IgD-negative memory B cell (primary cell): ENCODE measurements around the gene CETP. TPM values are rescaled to one million over a fixed set of nuclear protein-coding genes. Genes with fewer than 3 reads are reported as not detected.

Experiments
- H3K27ac Mint-ChIP-seq, 3 donors: one replicate each; pipeline ENCODE4 v1.8.0; 2020 to 2022; ENCODE audit warnings: mild to moderate bottlenecking in 3 of 3, mixed read lengths in 3 of 3, moderate library complexity in 1 of 3
- H3K27me3 Mint-ChIP-seq: one replicate; pipeline ENCODE4 v1.8.0; 2021; ENCODE audit warnings: mixed read lengths
- H3K36me3 Mint-ChIP-seq: one replicate; pipeline ENCODE4 v1.8.0; 2020; ENCODE audit warnings: mild to moderate bottlenecking, mixed read lengths
- H3K4me1 Mint-ChIP-seq, 3 donors: one replicate each; pipeline ENCODE4 v1.8.0; 2020 to 2022; ENCODE audit warnings: mixed read lengths in 3 of 3, mild to moderate bottlenecking in 1 of 3
- H3K4me3 Mint-ChIP-seq, 4 donors: one replicate each; pipeline ENCODE4 v1.8.0; 2020 to 2022; ENCODE audit warnings: mild to moderate bottlenecking in 4 of 4, mixed read lengths in 4 of 4, moderate library complexity in 3 of 4
- H3K9me3 Mint-ChIP-seq, 3 donors: one replicate each; pipeline ENCODE4 v1.8.0; 2020 to 2021; ENCODE audit warnings: mixed read lengths in 3 of 3, mild to moderate bottlenecking in 1 of 3
- polyA plus RNA-seq: library from polyadenylated mRNA; unstranded; fragments of 300-500 nt; fragmentation: Illumina TruSeq; gene quantifications from one replicate; pipeline ENCODE4 v1.2.3, GENCODE V29; 2021

CETP gene
- polyA plus RNA-seq, 1 donor from 2014 or later: 0.79 TPM

DNA sequence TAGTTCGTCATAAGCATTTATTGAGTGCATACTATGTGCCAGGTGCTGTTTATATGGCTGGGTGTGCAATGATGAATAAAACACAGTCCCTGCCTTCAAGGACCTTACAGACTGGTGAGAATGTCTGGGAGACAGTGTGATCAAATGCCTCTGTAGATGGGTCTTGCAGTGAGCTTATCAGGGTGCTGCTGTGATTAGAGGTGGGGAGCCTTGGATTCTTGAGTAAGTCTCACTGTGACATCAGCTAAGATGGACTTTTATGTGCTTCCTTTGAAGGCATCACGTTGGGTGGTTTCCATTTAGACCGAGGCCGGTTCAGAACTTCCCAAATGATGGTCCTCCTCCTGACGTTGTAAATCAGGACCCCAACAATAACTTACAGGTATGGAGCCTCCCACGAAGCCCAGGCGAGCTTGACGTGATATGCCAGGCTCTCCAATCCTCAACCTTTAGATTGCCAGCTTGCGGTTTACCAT is 19.9 kb upstream of the CETP start:
- Mint-ChIP-seq H3K36me3 (peaks cover 29% of the 10 kb centered on the region), H3K4me1 (peaks cover 61 to 68% (median 68%) of the 10 kb centered on the region in 3 donors), H3K27me3 (peaks cover 4% of the 10 kb centered on the region), H3K27ac (peak overlapping the region; percentile 80 to 98 (median 97)), H3K4me3 (peak overlapping the region in 3 of 4 donors; percentile 76 to 84 (median 77)), H3K9me3 (no peaks in the 10 kb centered on the region)

DNA sequence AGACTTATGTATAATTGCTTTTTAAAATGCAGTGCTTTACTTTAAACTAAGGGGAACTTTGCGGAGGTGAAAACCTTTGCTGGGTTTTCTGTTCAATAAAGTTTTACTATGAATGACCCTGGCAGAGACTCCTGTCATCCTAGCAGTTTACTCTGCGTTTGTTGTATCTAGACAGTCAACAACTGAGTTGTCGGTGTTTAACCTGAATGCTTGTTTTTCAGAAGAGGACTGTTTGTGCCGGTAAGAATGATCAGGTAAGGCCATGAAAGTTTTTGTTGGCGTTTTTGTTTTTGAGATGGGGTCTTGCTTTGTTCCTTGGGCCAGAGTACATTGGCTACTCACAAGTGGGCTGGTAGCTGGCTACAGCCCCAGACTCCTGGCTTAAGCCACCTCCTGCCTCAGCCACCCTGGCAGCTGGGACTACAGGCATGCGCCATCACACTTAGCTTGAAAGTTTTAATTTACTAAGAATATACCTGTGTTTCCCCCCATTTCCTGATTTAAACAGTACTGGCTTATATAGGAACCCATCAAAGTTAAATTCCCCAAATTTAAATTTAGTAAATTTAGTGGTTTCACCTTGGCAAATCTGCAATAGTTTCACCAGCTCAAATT is 17.9 kb upstream of the CETP start:
- Mint-ChIP-seq H3K36me3 (peaks cover 17% of the 10 kb centered on the region), H3K27me3 (peaks cover 2% of the 10 kb centered on the region), H3K27ac (peak overlapping the region; percentile 80 to 98 (median 97)), H3K4me3 (peak overlapping the region in 2 of 4 donors; percentile 39 to 77), H3K4me1 (peaks cover 48 to 58% (median 55%) of the 10 kb centered on the region in 3 donors), H3K9me3 (no peaks in the 10 kb centered on the region)

DNA sequence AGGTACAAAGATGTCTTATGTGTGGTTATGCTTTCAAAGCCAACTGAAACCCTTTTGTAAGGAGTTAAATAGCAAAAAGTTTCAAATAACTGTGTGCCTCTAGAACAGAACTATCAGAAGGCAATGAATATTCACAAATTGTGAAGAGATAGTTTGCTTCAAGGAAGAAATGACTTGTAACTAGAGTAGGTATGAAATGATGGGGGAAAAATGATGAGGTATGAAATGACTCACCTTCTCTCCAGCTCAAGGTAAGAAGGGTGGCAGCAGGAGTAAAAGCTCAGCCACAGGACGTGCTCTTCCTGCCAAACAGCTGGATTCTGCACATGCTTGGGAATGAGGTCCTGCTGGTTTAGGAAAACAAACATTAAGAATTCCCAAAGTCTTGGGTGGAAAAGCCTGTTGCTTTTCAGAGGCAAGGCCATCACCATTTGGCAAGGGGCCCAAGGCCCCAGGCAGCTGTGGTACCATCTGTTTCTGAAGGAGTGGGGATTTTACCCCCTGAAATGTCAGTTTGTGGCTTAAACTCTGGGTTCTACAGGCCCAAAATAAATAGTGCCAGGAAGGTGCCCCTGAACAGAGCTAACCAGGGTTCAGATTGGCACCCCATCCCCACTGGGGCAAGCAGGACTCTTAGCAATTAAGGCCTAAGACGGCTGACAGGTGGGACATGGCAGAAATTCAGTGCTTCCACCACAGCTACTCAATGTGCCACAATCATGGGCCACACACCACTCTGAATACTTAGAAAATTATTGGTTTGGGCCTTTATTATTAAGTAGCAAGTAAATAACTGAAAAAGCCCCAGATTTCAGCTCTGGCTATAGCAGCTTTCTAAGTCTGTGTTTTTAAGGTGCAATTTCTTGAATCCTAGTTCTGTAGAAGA is 16.6 kb upstream of the CETP start:
- H3K27me3 Mint-ChIP-seq: no peaks in the 10 kb centered on the region
- peak overlapping the region; percentile 80 to 97 (median 80) for H3K27ac Mint-ChIP-seq

DNA sequence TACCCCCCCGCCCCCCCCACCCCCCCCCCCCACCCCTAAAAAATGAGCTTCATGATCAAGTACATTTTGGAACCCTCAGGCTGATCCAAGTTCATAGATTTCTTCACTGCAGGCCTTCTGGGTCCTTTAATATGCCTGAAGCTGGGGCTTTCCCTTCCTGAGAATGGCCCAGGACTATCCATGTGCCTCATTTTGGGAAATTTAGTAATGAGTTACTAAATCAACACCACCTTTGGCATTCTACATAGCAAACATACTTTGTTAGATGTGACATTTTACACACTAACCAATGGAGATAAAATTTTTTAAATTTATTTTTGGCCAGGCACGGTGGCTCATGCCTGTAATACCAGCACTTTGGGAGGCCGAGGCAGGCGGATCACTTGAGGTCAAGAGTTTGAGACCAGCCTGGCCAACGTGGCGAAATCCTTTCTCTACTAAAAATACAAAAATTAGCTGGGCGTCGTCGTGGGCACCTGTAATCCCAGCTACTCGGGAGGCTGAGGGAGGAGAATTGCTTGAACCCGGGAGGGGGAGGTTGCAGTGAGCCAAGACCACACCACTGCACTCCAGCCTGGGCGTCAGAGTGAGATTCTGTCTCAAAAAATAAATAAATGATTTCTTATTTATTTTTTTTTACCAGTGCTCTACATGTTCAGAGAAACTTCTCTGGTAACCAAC is 15.8 kb upstream of the CETP start:
- Mint-ChIP-seq H3K9me3 (no peaks in the 10 kb centered on the region), H3K4me1 (peaks cover 37 to 55% (median 51%) of the 10 kb centered on the region in 3 donors), H3K4me3 (peak overlapping the region in 1 of 4 donors; percentile 39), H3K27ac (peak overlapping the region; percentile 54 to 92 (median 80)), H3K36me3 (peaks cover 9% of the 10 kb centered on the region), H3K27me3 (no peaks in the 10 kb centered on the region)

More for the DNA sequence above, 16.6 kb upstream of the CETP start:
- H3K4me3 Mint-ChIP-seq: peak overlapping the region in 2 of 4 donors; percentile 12 to 64
- H3K36me3 Mint-ChIP-seq: peaks cover 9% of the 10 kb centered on the region
- H3K9me3 Mint-ChIP-seq: no peaks in the 10 kb centered on the region
- peaks cover 35 to 55% (median 50%) of the 10 kb centered on the region in 3 donors for H3K4me1 Mint-ChIP-seq

DNA sequence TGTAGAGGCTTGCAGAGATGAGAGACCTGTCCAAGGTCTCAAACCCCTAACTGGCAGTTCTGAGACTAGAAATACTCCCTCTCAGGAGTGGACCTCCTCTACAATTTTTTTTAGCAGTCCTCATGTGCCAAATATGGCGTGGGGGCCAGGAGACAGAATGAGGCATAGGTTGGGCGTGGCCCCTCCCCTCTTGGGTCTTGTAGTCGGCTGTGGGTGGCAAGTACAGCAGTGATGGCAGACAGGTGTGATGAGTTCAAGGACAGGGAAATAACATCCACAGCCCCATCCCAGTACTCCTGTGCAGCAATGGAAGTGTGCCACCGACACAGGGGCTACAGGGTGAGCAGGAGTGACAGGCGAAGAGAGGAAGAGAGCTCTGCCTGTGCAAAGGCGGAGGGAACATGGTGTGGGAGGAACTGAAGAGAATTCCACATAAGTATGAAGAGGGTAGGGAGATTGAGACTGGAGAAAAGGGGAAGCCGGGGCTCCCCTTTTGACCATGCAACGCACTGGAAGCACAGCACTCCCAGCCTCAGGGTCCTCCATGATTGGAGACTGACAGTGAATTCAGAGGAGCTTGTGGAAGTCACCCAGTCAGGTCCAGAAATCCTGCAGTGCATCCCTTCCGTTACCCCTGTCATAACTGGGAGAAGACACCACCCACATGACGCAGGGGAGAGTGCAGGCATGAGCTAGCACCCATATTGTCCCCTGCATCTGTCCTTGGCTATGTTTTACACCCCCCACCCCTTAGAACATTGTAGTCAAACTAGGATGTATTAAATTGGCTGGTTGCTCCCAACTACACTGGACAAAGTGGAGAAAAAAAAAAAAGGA is 14.8 kb upstream of the CETP start:
- peaks cover 37 to 57% (median 51%) of the 10 kb centered on the region in 3 donors for H3K4me1 Mint-ChIP-seq
- no peaks in the 10 kb centered on the region for H3K9me3 Mint-ChIP-seq
- no peaks in the 10 kb centered on the region for H3K27me3 Mint-ChIP-seq
- peaks cover 8% of the 10 kb centered on the region for H3K36me3 Mint-ChIP-seq
- H3K4me3 Mint-ChIP-seq: no peak overlapping the region
- peak overlapping the region; percentile 67 to 92 (median 80) for H3K27ac Mint-ChIP-seq

DNA sequence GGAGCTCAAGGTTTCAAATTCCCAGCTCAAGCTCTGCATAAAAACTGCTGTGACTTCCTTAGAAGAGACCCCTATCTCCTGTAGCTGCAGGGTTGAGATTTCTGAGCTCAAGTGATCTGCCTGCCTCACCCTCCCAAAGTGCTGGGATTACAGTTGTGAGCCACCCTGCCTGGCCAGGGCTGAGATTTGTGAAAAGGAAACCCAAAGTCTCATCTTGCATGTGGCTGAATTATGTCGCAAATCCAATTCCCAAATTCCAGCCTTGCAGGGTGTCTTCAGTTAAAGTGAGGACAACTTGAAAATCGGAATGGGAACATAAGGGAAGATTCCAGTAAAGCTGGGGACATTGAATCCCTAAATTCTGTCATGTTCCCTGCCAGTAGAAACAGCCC is 14.2 kb upstream of the CETP start:
- H3K27me3 Mint-ChIP-seq: no peaks in the 10 kb centered on the region
- peaks cover 4% of the 10 kb centered on the region for H3K36me3 Mint-ChIP-seq
- no peaks in the 10 kb centered on the region for H3K9me3 Mint-ChIP-seq
- H3K27ac Mint-ChIP-seq: peak overlapping the region; percentile 67 to 92 (median 80)
- H3K4me3 Mint-ChIP-seq: no peak overlapping the region
- H3K4me1 Mint-ChIP-seq: peaks cover 31 to 56% (median 45%) of the 10 kb centered on the region in 3 donors

DNA sequence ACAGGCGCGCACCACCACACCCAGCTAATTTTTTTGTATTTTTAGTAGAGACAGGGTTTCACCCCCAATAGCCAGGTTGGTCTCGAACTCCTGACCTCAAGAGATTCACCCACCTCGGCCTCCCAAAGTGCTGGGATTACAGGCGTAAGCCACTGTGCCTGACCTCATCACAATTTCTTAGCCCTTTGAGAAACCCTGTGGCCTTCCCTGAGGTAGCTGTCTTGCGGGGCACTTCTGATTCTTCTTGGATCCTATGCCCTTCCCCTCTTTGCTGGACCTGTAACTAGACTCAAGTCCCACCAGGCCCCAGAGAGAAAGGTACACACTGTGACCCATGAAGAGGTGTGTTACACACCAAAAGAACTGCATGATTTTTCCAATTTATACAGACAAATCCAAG is 13.5 kb upstream of the CETP start:
- H3K4me1 Mint-ChIP-seq: peaks cover 25 to 50% (median 41%) of the 10 kb centered on the region in 3 donors

DNA sequence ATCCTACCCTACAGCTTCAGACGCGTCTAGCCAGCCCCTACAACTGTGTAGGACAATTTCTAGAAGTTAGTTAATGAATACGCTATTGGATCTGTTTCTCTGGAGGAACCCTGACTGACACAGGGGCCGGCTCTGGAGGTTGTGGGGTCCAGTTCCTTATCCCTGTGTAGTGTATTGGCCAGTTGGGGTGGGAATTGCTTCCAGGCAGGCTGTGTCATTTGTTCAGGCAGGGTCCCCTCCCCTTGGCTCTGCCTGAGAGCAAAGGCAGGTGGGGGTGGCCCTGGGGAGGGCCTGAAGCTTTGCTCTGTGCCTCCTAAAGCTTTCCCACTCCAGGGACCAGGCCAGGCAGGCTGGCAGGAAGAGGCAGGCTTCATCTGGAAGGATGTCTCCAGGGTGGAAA is 11.7 kb upstream of the CETP start:
- H3K4me1 Mint-ChIP-seq: peaks cover 21 to 39% (median 28%) of the 10 kb centered on the region in 3 donors

More for the DNA sequence above, 13.5 kb upstream of the CETP start:
- Mint-ChIP-seq H3K27ac (peak overlapping the region in 2 of 3 donors; percentile 22 to 51), H3K9me3 (no peaks in the 10 kb centered on the region), H3K36me3 (peaks cover 2% of the 10 kb centered on the region), H3K4me3 (no peak overlapping the region), H3K27me3 (no peaks in the 10 kb centered on the region)

DNA sequence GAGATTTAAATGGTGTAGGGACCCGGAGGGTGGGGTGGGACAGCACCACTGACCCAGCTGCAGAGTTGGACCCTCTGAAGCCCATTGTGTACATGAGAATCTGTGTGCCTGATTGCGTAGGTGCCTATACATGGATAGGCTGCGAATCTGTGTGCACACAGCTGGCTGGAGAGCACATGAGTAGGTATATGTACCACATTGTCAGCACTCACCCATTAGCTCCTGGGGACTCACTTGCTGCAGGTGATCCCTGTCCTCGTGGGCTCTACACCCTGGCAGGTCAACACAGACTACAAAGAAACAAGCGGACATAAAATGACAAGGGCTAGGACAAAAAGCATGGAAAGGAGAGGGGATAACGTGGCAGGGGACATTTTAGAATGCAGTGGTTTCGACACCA is 11.3 kb upstream of the CETP start:
- Mint-ChIP-seq H3K4me1 (peaks cover 20 to 39% (median 27%) of the 10 kb centered on the region in 3 donors), H3K27ac (peak overlapping the region; percentile 81 to 94 (median 91)), H3K36me3 (no peaks in the 10 kb centered on the region), H3K9me3 (no peaks in the 10 kb centered on the region), H3K4me3 (peak overlapping the region; percentile 46 to 87 (median 74)), H3K27me3 (no peaks in the 10 kb centered on the region)

More for the DNA sequence above, 11.7 kb upstream of the CETP start:
- Mint-ChIP-seq H3K27ac (peak overlapping the region in 2 of 3 donors; percentile 81 to 91), H3K36me3 (no peaks in the 10 kb centered on the region), H3K4me3 (peak overlapping the region in 3 of 4 donors; percentile 14 to 50 (median 18)), H3K9me3 (no peaks in the 10 kb centered on the region), H3K27me3 (no peaks in the 10 kb centered on the region)

DNA sequence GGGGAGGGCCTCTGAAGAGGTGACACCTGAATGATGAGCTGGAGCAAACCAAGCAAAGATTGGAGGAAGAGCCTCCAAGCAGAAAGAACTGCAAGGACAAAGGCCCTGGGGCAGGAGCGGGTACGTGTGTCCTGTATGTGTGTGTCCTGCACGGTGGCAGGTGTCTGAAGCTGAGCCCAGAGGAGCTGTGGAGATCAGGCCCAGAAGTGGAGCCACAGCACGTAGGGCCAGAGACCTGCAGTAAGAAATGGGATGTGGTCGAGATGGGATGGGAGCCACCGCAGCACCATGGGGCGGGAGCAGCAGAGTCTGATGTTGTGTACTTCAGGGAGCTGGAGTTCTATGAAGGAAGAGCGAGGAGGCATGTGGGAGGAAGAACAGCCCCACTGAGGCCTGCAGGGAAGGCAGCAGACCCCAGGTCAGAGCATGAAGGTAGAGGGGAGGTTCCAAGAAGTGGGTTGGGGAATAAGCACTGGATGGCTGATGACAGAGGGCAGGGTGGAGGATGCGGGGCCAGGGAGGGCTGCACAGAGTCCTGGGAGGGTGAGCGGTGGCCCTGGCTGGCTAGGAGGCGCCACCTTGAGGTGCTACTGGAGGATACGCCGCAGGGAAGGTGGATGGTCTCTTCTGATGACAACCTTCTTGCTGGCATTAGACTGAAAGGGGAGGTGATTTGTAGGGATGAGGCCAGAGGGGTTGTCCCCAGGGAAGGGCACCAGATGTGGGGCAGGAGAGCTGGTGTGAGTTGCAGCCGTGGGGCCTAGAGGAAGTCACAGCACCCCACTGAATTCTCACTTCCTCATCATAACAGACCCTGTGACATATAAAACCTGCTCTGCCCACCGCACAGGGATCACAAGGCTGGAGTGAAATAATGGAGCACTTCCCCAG is 10.6 kb upstream of the CETP start:
- H3K27me3 Mint-ChIP-seq: no peaks in the 10 kb centered on the region

DNA sequence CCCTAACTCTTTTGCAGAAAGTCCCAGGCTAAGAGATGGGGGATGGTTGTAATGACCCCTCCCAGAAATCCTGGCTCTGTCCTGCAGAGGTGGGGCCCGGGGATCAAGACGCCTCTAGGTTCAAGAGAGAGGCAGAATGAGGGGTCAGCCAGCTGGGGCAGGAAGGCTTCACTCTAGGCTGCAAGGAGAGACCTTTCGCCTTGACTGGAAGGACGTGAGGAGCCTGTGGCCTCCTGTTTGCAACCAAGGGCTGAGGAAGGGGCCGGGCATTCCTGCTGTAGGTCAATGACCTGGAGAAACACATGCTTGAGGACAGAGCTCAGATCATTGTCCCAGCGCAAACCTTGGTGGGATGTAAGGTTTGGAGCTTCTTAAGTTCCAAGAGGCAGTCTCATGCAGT is 8.7 kb upstream of the CETP start:
- Mint-ChIP-seq H3K27ac (peak overlapping the region in 1 of 3 donors; percentile 91), H3K36me3 (no peaks in the 10 kb centered on the region), H3K9me3 (no peaks in the 10 kb centered on the region), H3K27me3 (no peaks in the 10 kb centered on the region), H3K4me1 (peaks cover 15 to 37% (median 23%) of the 10 kb centered on the region in 3 donors), H3K4me3 (no peak overlapping the region)

More for the DNA sequence above, 10.6 kb upstream of the CETP start:
- no peaks in the 10 kb centered on the region for H3K9me3 Mint-ChIP-seq
- peaks cover 20 to 41% (median 27%) of the 10 kb centered on the region in 3 donors for H3K4me1 Mint-ChIP-seq
- peak overlapping the region; percentile 46 to 87 (median 75) for H3K4me3 Mint-ChIP-seq
- no peaks in the 10 kb centered on the region for H3K36me3 Mint-ChIP-seq
- H3K27ac Mint-ChIP-seq: peak overlapping the region; percentile 81 to 94 (median 91)

DNA sequence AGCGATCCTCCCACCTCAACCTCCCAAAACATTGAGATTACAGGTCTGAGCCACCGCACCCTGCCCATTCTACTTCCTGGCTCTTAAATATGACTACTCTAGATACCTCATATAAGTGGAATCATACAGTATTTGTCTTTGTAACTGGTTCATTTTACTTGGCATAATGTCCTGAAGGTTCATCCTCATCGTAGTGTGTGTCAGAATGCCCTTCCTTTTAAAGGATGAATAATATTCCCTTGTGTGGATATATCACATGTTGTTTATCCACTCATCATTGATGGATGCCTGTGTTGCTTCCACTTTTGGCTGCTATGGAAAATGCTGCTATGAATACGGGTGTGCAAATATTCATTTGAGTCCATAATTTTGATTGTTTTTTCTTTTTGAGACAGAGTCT is 5.7 kb upstream of the CETP start:
- Mint-ChIP-seq H3K36me3 (no peaks in the 10 kb centered on the region), H3K9me3 (no peaks in the 10 kb centered on the region), H3K27me3 (no peaks in the 10 kb centered on the region), H3K4me3 (no peak overlapping the region), H3K4me1 (peaks cover 7 to 16% (median 7%) of the 10 kb centered on the region in 3 donors), H3K27ac (no peak overlapping the region)

DNA sequence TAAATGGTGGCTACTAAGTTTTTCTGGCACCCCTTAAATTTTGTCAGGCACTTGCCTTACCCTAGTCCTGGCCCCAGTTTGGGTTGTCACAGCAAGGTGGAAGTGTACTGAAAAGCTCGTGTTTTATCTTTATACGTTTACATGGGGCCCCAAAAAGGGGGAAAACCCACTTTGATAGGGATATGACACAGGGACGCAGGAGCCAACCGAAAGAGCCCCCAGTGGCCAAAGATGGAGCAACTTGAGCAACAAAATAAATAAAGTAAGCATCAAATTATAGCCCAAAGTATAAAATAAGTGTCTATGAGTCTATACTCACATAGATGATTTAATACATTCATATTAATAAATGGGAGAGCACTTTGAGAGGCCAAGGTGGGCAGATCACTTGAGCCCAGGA is 5.0 kb upstream of the CETP start:
- Mint-ChIP-seq H3K4me1 (peaks cover under 1 to 10% (median 3%) of the 10 kb centered on the region in 3 donors), H3K9me3 (no peaks in the 10 kb centered on the region), H3K27me3 (no peaks in the 10 kb centered on the region), H3K4me3 (no peak overlapping the region), H3K27ac (no peak overlapping the region), H3K36me3 (no peaks in the 10 kb centered on the region)
